ENCODE data around the gene PAMR1. TPM values are rescaled to one million over a fixed set of nuclear protein-coding genes. Genes with fewer than 3 reads are reported as not detected.

PAMR1 gene
- total and polyA plus RNA-seq, 9 of the 15 experiments (the other 6 are each of a cell fraction or from before 2014, with no cell fraction given): not detected

GRCh38 chr11:35404388-35404775 lies 121.0 kb downstream of the PAMR1 start (continued):
- TF ChIP-seq REST (IDR thresholded peaks at IDR 0.05; ENCODE audit: borderline replicate concordance): peak; percentile 16; the same call in 1 of the 2 replicates
- no peak for TF ChIP-seq REST (CRISPR knock-in tag; IDR thresholded peaks at IDR 0.05; ENCODE audit: low read depth)
- TF ChIP-seq EZH2 (IDR thresholded peaks at IDR 0.05; ENCODE audit: borderline replicate concordance, low read depth, low read length): no peak
- no peak for TF ChIP-seq TARDBP (IDR thresholded peaks at IDR 0.05)
- TF ChIP-seq ZNF445 (CRISPR knock-in tag; IDR thresholded peaks at IDR 0.05; ENCODE audit: low read depth): no peak
- peak; percentile 36; the same call in 1 of the 2 replicates for TF ChIP-seq MYC (IDR thresholded peaks at IDR 0.05; ENCODE audit: low read depth, low read length)
- no peak for TF ChIP-seq MYC (CRISPR knock-in tag; IDR thresholded peaks at IDR 0.05; ENCODE audit: borderline replicate concordance, low read depth)
- no peak for TF ChIP-seq HDGF (IDR thresholded peaks at IDR 0.05)
- TF ChIP-seq SMC3 (conservative IDR thresholded peaks at IDR 0.05; ENCODE audit: insufficient read depth, low read depth, low read length): peak; percentile 29; the same call in 1 of the 2 replicates
- no peak for TF ChIP-seq ATF3 (IDR thresholded peaks at IDR 0.05)
- TF ChIP-seq ATF3 (CRISPR knock-in tag; conservative IDR thresholded peaks at IDR 0.05): 0 out of 2 replicates have a peak, but pooled peaks have one; percentile 32
- TF ChIP-seq HEY1 (CRISPR knock-in tag; IDR thresholded peaks at IDR 0.05; ENCODE audit: borderline replicate concordance): no peak
- TF ChIP-seq BHLHE40 (IDR thresholded peaks at IDR 0.05; ENCODE audit: low read length): peak; percentile 64
- TF ChIP-seq TGIF2 (CRISPR knock-in tag; IDR thresholded peaks at IDR 0.05): no peak

Measured in K562 (cell line).